GM21619 (cell line): Measurements from ENCODE around the gene NDUFB6.
"Not testable (repeated sequence)": the region's sequence is repeated elsewhere in the genome, so short reads cannot be mapped to it uniquely, and the experiment has no call there.

Experiments
- ATAC-seq: cut with Tn5 transposase; IDR thresholded peaks from one replicate; pipeline ENCODE4 v1.9.1; 2021; ENCODE audit not compliant: unreplicated experiment

NDUFB6 gene

GRCh38 chr9:32571969-32572899 lies 725 bp downstream of the NDUFB6 start:
- peak; percentile 88 for ATAC-seq

- no peak for ATAC-seq
Observed at GRCh38 chr9:32570262-32570661, 2.7 kb downstream of the NDUFB6 start.

GRCh38 chr9:32566770-32567169 lies 6.2 kb downstream of the NDUFB6 start:
- no peak for ATAC-seq

GRCh38 chr9:32565967-32566366 lies 7.0 kb downstream of the NDUFB6 start:
- ATAC-seq, result no peak

- no peak for ATAC-seq
Observed at GRCh38 chr9:32558408-32558934, 14.5 kb downstream of the NDUFB6 start.

- ATAC-seq, result no peak
Observed at GRCh38 chr9:32554591-32554990, 18.4 kb downstream of the NDUFB6 start.

GRCh38 chr9:32554107-32554506 lies 18.9 kb downstream of the NDUFB6 start:
- ATAC-seq, result no peak

GRCh38 chr9:32552172-32552872 lies 20.6 kb downstream of the NDUFB6 start, which contains the start of the genes SMIM27 and TOPORS:
Gene SMIM27, plus strand, starts transcription at chr9:32552327. Its CDS starts 108 bp downstream, at chr9:32552435.
Gene TOPORS, minus strand, starts transcription at chr9:32552586. Its CDS starts 150 bp downstream, at chr9:32552436.
- peak; percentile 66 for ATAC-seq

- ATAC-seq, result peak; percentile 7
Observed at GRCh38 chr9:32551276-32552051, 21.5 kb downstream of the NDUFB6 start.

GRCh38 chr9:32550562-32551275 lies 22.2 kb downstream of the NDUFB6 start:
- ATAC-seq, result peak; percentile 61

GRCh38 chr9:32550150-32550561 lies 22.8 kb downstream of the NDUFB6 start:
- no peak for ATAC-seq

GRCh38 chr9:32548213-32548612 lies 24.7 kb downstream of the NDUFB6 start:
- not testable (repeated sequence) for ATAC-seq

GRCh38 chr9:32545884-32546283 lies 27.1 kb downstream of the NDUFB6 start:
- no peak for ATAC-seq

GRCh38 chr9:32543047-32543446 lies 29.9 kb downstream of the NDUFB6 start:
- no peak for ATAC-seq

- ATAC-seq, result no peak
Observed at GRCh38 chr9:32533816-32534215, 39.1 kb downstream of the NDUFB6 start.

- ATAC-seq, result no peak
Observed at GRCh38 chr9:32533336-32533735, 39.6 kb downstream of the NDUFB6 start.

- no peak for ATAC-seq
Observed at GRCh38 chr9:32526707-32527048, 46.3 kb downstream of the NDUFB6 start.

- ATAC-seq, result peak; percentile 66
Observed at GRCh38 chr9:32526041-32526706, 46.8 kb downstream of the NDUFB6 start, which contains the start of gene RIGI. Gene RIGI, minus strand, starts transcription at chr9:32526196. Its CDS starts 30 bp downstream, at chr9:32526166.

GRCh38 chr9:32525709-32526030 lies 47.3 kb downstream of the NDUFB6 start:
- ATAC-seq, result no peak
